ENCODE data around the gene ANKRD62.
"Not testable (repeated sequence)": the region's sequence is repeated elsewhere in the genome, so short reads cannot be mapped to it uniquely, and the experiment has no call there.

ANKRD62 gene

DNA sequence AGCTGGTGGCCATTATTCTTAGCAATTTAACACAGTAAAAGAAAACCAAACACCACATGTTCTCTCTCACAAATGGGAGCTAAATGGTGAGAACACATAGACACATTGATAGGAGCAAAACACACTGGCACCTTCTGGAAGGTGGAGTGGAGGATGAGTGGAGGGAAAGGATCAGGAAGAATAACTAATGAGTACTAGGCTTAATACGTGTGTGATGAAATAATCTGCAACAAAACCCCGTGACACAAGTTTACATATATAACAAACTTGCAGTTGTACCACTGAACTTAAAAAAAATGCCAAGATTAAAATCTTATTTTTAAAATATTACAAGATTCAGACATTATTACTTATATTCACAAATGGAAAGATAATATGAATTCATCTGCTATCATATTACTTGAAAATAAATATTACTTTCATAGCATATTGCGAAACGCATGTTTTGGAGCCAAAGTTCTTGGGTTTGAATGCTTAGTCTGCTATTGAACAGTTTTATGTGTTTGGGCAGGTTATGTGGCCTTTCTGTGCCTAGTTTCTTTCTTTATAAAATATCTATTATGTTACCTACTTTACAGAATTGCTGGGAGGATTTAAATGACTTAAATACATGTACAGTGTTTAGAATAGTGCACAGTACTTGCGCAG, 20.5 kb downstream of the ANKRD62 start:
- TF ChIP-seq, protein P1, sequence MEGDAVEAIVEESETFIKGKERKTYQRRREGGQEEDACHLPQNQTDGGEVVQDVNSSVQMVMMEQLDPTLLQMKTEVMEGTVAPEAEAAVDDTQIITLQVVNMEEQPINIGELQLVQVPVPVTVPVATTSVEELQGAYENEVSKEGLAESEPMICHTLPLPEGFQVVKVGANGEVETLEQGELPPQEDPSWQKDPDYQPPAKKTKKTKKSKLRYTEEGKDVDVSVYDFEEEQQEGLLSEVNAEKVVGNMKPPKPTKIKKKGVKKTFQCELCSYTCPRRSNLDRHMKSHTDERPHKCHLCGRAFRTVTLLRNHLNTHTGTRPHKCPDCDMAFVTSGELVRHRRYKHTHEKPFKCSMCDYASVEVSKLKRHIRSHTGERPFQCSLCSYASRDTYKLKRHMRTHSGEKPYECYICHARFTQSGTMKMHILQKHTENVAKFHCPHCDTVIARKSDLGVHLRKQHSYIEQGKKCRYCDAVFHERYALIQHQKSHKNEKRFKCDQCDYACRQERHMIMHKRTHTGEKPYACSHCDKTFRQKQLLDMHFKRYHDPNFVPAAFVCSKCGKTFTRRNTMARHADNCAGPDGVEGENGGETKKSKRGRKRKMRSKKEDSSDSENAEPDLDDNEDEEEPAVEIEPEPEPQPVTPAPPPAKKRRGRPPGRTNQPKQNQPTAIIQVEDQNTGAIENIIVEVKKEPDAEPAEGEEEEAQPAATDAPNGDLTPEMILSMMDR (IDR thresholded peaks at IDR 0.05; ENCODE audit: low read depth, low read length, poor library complexity, severe bottlenecking): no peak
- TF ChIP-seq EZH2phosphoT487 (IDR thresholded peaks at IDR 0.05; ENCODE audit: borderline replicate concordance, low read length): no peak
- Histone ChIP-seq H3K4me2 (ENCODE audit: low read length) (no peak overlapping the region), H4K20me1 (ENCODE audit: control insufficient read depth, insufficient read depth, low read depth, low read length) (no peaks in the 10 kb centered on the region), H3K27me3 (ENCODE audit: control insufficient read depth, low read length) (0 out of 2 replicates have a peak, but pooled peaks cover 2% of the 10 kb centered on the region), H3K9me3 (ENCODE audit: control insufficient read depth, insufficient read depth, low read length) (no peaks in the 10 kb centered on the region), H3K36me3 (ENCODE audit: control insufficient read depth, low read length) (no peaks in the 10 kb centered on the region), H3K79me2 (ENCODE audit: control insufficient read depth, low read length) (no peaks in the 10 kb centered on the region), H3K4me1 (ENCODE audit: control insufficient read depth, low read length) (no peaks in the 10 kb centered on the region), H3F3A (ENCODE audit: control insufficient read depth, insufficient read depth) (no peaks in the 10 kb centered on the region), H3K9me2 (replicated peaks; ENCODE audit: control insufficient read depth, low read length) (no peaks in the 10 kb centered on the region), H3K4me3 (ENCODE audit: low read length) (no peak overlapping the region), H3K27ac (ENCODE audit: low read depth, low read length) (no peak overlapping the region)

DNA sequence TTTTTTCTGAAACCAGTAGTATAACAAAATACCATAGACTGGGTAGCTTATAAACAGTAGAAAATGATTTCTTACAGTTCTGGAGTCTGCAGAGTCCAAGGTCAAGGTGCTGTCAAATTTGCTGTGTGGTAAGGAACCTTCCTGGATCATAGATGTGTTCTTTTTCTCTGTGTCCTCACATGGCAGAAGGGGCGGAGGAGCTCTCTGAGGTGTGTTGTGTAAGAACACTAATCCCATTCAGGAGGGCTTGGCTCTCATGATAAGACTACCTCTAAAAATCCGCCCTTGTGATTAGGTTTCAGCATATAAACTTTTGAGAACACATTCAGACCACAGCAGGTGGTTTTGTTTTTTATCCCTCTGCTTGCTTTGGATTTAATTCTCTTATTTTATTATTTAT, 25.7 kb downstream of the ANKRD62 start:
- H3K27me3 ChIP-seq (ENCODE audit: control insufficient read depth, low read length): 0 out of 2 replicates have a peak, but pooled peaks cover 2% of the 10 kb centered on the region
- no peaks in the 10 kb centered on the region for H3K9me2 ChIP-seq (replicated peaks; ENCODE audit: control insufficient read depth, low read length)
- no peaks in the 10 kb centered on the region for H4K20me1 ChIP-seq (ENCODE audit: control insufficient read depth, insufficient read depth, low read depth, low read length)
- no peaks in the 10 kb centered on the region for H3K4me1 ChIP-seq (ENCODE audit: control insufficient read depth, low read length)
- no peaks in the 10 kb centered on the region for H3K79me2 ChIP-seq (ENCODE audit: control insufficient read depth, low read length)
- no peak overlapping the region for H3K4me3 ChIP-seq (ENCODE audit: low read length)
- no peaks in the 10 kb centered on the region for H3K36me3 ChIP-seq (ENCODE audit: control insufficient read depth, low read length)
- no peak for TF ChIP-seq EZH2phosphoT487 (IDR thresholded peaks at IDR 0.05; ENCODE audit: borderline replicate concordance, low read length)
- TF ChIP-seq, protein P1 (IDR thresholded peaks at IDR 0.05; ENCODE audit: low read depth, low read length, poor library complexity, severe bottlenecking): no peak
- H3K4me2 ChIP-seq (ENCODE audit: low read length): no peak overlapping the region
- H3F3A ChIP-seq (ENCODE audit: control insufficient read depth, insufficient read depth): no peaks in the 10 kb centered on the region
- no peaks in the 10 kb centered on the region for H3K9me3 ChIP-seq (ENCODE audit: control insufficient read depth, insufficient read depth, low read length)
- no peak overlapping the region for H3K27ac ChIP-seq (ENCODE audit: low read depth, low read length)

DNA sequence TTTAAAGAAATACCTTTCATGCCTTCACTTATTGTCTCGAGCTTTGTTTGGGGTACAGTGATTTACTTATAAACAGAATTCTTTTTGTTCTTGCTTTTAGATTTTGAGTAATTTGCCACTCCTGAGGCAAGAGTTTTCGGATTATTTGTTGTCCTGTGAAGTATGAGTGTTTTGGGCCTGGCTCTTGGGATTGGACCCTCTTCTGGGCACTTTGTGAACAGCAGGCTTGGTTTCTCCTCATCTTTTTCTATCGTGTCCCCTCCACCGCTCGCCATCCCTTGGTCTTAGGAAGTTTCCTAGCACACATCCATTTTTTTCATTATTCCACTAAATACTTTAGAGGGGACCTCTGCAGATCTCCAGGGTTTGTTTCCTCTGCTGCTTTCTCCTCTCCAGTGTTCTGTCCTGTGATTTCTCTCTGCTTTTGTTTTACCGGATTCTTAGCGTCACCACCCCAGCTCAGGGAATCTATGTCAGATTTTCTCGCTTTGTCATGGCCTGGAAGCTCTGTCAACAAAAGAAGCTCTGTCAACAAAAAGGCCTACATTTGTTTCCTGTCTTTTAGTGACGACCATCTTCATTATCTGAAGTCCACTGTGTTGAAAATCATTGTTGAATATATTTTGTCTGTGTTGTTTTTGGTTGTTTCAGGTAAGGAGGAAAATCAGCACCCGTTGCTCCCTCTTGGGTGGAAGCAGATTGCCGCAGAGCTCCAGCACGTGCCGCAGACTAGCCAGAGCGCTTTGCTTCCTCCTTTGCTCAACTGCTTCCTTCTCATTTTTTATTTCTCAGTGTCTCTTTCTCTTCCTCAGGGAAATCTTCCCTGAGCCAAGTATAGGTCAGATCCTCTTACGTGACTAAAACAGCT, 27.8 kb downstream of the ANKRD62 start:
- Histone ChIP-seq H3F3A (ENCODE audit: control insufficient read depth, insufficient read depth) (no peaks in the 10 kb centered on the region), H3K4me3 (ENCODE audit: low read length) (no peak overlapping the region), H3K4me1 (ENCODE audit: control insufficient read depth, low read length) (no peaks in the 10 kb centered on the region), H3K27me3 (ENCODE audit: control insufficient read depth, low read length) (no peaks in the 10 kb centered on the region), H3K27ac (ENCODE audit: low read depth, low read length) (no peak overlapping the region), H3K9me2 (replicated peaks; ENCODE audit: control insufficient read depth, low read length) (no peaks in the 10 kb centered on the region), H3K4me2 (ENCODE audit: low read length) (no peak overlapping the region), H3K9me3 (ENCODE audit: control insufficient read depth, insufficient read depth, low read length) (no peaks in the 10 kb centered on the region), H3K79me2 (ENCODE audit: control insufficient read depth, low read length) (no peaks in the 10 kb centered on the region), H3K36me3 (ENCODE audit: control insufficient read depth, low read length) (no peaks in the 10 kb centered on the region), H4K20me1 (ENCODE audit: control insufficient read depth, insufficient read depth, low read depth, low read length) (no peaks in the 10 kb centered on the region)
- TF ChIP-seq, protein P1 (IDR thresholded peaks at IDR 0.05; ENCODE audit: low read depth, low read length, poor library complexity, severe bottlenecking): no peak
- no peak for TF ChIP-seq EZH2phosphoT487 (IDR thresholded peaks at IDR 0.05; ENCODE audit: borderline replicate concordance, low read length)

DNA sequence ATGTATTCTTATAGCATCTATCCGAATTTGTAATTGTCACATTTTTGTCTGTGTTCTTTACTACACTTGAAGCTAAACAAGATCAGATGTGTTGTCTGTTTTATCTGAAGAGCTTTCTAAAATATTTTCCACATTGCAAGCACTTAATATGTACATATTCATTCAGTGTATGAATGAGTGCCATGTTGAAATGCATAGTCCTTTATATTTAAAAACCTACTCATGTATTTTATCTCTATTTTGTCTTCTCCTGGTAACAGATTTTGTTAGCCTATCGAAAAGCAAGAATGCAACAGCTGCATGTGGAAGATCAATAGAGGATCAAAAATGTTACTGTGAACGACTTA, 28.4 kb downstream of the ANKRD62 start:
- not testable (repeated sequence) for H3K9me3 ChIP-seq (ENCODE audit: control insufficient read depth, insufficient read depth, low read length); H3K79me2 ChIP-seq (ENCODE audit: control insufficient read depth, low read length); H3K27me3 ChIP-seq (ENCODE audit: control insufficient read depth, low read length); H3K4me1 ChIP-seq (ENCODE audit: control insufficient read depth, low read length); H3F3A ChIP-seq (ENCODE audit: control insufficient read depth, insufficient read depth); H3K4me3 ChIP-seq (ENCODE audit: low read length); H3K36me3 ChIP-seq (ENCODE audit: control insufficient read depth, low read length); H4K20me1 ChIP-seq (ENCODE audit: control insufficient read depth, insufficient read depth, low read depth, low read length); H3K4me2 ChIP-seq (ENCODE audit: low read length); H3K9me2 ChIP-seq (replicated peaks; ENCODE audit: control insufficient read depth, low read length); H3K27ac ChIP-seq (ENCODE audit: low read depth, low read length)

DNA sequence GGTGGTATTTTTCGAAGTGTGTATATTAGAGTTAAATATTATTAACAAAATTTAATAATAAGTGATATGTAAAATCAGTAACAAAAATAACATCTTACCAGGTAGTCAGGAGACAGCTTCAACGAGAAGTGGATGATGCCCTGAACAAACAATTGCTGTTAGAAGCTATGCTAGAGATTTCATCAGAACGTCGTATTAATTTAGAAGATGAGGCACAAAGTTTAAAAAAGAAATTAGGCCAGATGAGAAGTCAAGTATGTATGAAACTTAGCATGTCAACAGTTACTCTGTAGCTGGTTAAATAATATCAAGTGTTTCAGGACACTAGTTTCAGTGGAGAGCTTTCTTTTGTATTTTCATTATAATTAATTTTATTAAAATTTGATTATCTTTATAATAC, 34.0 kb downstream of the ANKRD62 start:
- not testable (repeated sequence) for H3K27ac ChIP-seq (ENCODE audit: low read depth, low read length); H3K27me3 ChIP-seq (ENCODE audit: control insufficient read depth, low read length); H3F3A ChIP-seq (ENCODE audit: control insufficient read depth, insufficient read depth); H3K4me3 ChIP-seq (ENCODE audit: low read length); H3K4me1 ChIP-seq (ENCODE audit: control insufficient read depth, low read length); H3K9me2 ChIP-seq (replicated peaks; ENCODE audit: control insufficient read depth, low read length); H3K9me3 ChIP-seq (ENCODE audit: control insufficient read depth, insufficient read depth, low read length); H3K4me2 ChIP-seq (ENCODE audit: low read length); H4K20me1 ChIP-seq (ENCODE audit: control insufficient read depth, insufficient read depth, low read depth, low read length); H3K36me3 ChIP-seq (ENCODE audit: control insufficient read depth, low read length); H3K79me2 ChIP-seq (ENCODE audit: control insufficient read depth, low read length)

Measured in DOHH2 (cell line).